Measurements from ENCODE around the gene IRF9.
A peak's percentile ranks its signal among the peaks of the same experiment; 100 is the strongest.

The IRF9 gene

GRCh38 chr14:24194186-24194872, 33.3 kb downstream of the IRF9 start:
- Mint-ChIP-seq H3K27me3 (ENCODE audit: low read depth, poor library complexity) (peaks cover 4% of the 10 kb centered on the region), H3K4me1 (peaks cover 57% of the 10 kb centered on the region), H3K9me3 (no peaks in the 10 kb centered on the region), H3K4me3 (peak overlapping the region; percentile 94), H3K36me3 (ENCODE audit: low read depth) (peaks cover 52% of the 10 kb centered on the region), H3K27ac (no peak overlapping the region)
- TF ChIP-seq, protein P1, sequence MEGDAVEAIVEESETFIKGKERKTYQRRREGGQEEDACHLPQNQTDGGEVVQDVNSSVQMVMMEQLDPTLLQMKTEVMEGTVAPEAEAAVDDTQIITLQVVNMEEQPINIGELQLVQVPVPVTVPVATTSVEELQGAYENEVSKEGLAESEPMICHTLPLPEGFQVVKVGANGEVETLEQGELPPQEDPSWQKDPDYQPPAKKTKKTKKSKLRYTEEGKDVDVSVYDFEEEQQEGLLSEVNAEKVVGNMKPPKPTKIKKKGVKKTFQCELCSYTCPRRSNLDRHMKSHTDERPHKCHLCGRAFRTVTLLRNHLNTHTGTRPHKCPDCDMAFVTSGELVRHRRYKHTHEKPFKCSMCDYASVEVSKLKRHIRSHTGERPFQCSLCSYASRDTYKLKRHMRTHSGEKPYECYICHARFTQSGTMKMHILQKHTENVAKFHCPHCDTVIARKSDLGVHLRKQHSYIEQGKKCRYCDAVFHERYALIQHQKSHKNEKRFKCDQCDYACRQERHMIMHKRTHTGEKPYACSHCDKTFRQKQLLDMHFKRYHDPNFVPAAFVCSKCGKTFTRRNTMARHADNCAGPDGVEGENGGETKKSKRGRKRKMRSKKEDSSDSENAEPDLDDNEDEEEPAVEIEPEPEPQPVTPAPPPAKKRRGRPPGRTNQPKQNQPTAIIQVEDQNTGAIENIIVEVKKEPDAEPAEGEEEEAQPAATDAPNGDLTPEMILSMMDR (IDR thresholded peaks at IDR 0.05) = no peak
- no peak for DNase-seq

- peak overlapping the region; percentile 94 for H3K4me3 Mint-ChIP-seq
- peaks cover 1% of the 10 kb centered on the region for H3K9me3 Mint-ChIP-seq
- peaks cover 56% of the 10 kb centered on the region for H3K36me3 Mint-ChIP-seq (ENCODE audit: low read depth)
- no peak overlapping the region for H3K27ac Mint-ChIP-seq
- H3K27me3 Mint-ChIP-seq (ENCODE audit: low read depth, poor library complexity) = peaks cover 4% of the 10 kb centered on the region
- TF ChIP-seq, protein P1 (IDR thresholded peaks at IDR 0.05) = no peak
- peaks cover 54% of the 10 kb centered on the region for H3K4me1 Mint-ChIP-seq
- no peak for DNase-seq
Observed at GRCh38 chr14:24194873-24195185, 33.8 kb downstream of the IRF9 start.

- Mint-ChIP-seq H3K36me3 (ENCODE audit: low read depth) (peaks cover 56% of the 10 kb centered on the region), H3K4me3 (peak within 1 kb of the TSS; percentile 94), H3K27ac (peak within 1 kb of the TSS; percentile 98), H3K9me3 (peaks cover 7% of the 10 kb centered on the region), H3K4me1 (peaks cover 48% of the 10 kb centered on the region), H3K27me3 (ENCODE audit: low read depth, poor library complexity) (no peaks in the 10 kb centered on the region)
- DNase-seq = peak; percentile 82
- TF ChIP-seq, protein P1 (IDR thresholded peaks at IDR 0.05) = no peak
Observed at GRCh38 chr14:24195186-24196070, 34.4 kb downstream of the IRF9 start, which contains the start of gene TM9SF1. Gene TM9SF1 (minus strand): TSS chr14:24195441. CDS start chr14:24195019, 422 bp downstream.

DNA sequence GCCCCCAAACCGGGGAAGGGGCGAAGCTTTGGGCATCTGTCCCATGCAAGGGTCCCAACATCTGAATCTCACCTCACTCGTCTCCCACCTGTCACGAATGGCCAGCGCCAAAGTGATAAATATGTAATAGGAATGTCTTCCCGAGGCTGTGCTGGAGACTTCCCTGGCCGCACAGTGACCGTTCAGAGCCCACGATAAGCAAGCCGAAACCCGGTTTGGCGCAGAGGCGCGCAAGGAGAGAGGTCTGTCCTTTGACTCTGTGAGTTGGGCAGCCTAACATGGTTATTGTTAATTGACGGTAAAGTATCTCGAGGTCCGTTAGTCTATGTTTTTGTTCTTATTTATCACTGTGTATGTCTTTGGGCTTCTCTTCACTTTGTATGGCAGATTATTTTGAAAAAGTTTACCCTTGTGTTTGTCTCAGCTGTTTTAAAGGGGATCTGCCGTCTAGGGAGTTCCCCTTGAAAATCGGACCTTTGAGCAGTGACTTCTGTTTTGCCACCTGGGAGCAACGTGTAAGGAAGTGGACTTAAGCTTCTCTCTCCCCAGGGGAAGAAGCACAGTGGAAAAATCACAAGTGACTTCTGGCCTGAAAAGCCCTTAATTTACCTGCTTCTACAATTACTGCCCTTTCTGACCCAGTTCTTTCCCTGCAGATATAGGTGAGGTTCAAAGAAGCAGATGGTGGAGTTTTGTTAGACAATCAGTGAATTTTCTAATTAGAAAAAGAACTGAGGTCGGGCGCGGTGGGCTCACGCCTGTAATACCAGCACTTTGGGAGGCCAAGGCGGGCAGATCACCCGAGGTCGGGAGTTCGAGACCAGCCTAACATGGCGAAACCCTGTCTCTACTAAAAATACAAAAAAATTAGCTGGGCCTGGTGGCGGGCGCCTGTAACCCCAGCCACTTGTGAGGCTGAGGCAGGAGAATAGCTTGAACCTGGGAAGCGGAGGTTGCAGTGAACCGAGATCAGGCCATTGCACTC, 35.3 kb downstream of the IRF9 start:
- no peaks in the 10 kb centered on the region for H3K27me3 Mint-ChIP-seq (ENCODE audit: low read depth, poor library complexity)
- H3K9me3 Mint-ChIP-seq = peaks cover 12% of the 10 kb centered on the region
- no peak for DNase-seq
- TF ChIP-seq, protein P1 (IDR thresholded peaks at IDR 0.05) = no peak
- peaks cover 48% of the 10 kb centered on the region for H3K4me1 Mint-ChIP-seq
- peak overlapping the region; percentile 98 for H3K27ac Mint-ChIP-seq
- H3K36me3 Mint-ChIP-seq (ENCODE audit: low read depth) = peaks cover 60% of the 10 kb centered on the region
- peak overlapping the region; percentile 94 for H3K4me3 Mint-ChIP-seq

GRCh38 chr14:24197056-24197450, 36.0 kb downstream of the IRF9 start:
- H3K36me3 Mint-ChIP-seq (ENCODE audit: low read depth) = peaks cover 60% of the 10 kb centered on the region
- H3K4me1 Mint-ChIP-seq = peaks cover 43% of the 10 kb centered on the region
- no peak for DNase-seq
- H3K4me3 Mint-ChIP-seq = peak overlapping the region; percentile 94
- H3K27ac Mint-ChIP-seq = peak overlapping the region; percentile 82
- no peaks in the 10 kb centered on the region for H3K27me3 Mint-ChIP-seq (ENCODE audit: low read depth, poor library complexity)
- H3K9me3 Mint-ChIP-seq = peaks cover 19% of the 10 kb centered on the region
- TF ChIP-seq, protein P1 (IDR thresholded peaks at IDR 0.05) = no peak
